GM19463 (cell line): ENCODE results near the gene TTC13.

Experiments
- ATAC-seq: cut with Tn5 transposase; IDR thresholded peaks from one replicate; pipeline ENCODE4 v1.9.1; 2021; ENCODE audit warnings: mild to moderate bottlenecking, moderate library complexity; ENCODE audit not compliant: unreplicated experiment

TTC13 gene

GRCh38 chr1:230857077-230857476 is 121.6 kb downstream of the TTC13 start:
- no peak for ATAC-seq
